Activated CD4-positive, alpha-beta T cell treated with anti-CD3 and anti-CD28 coated beads for 36 hours (primary cell): ENCODE data around the gene S100A5. TPM values are rescaled to one million over a fixed set of nuclear protein-coding genes. Genes with fewer than 3 reads are reported as not detected.
"Not testable (repeated sequence)": the region's sequence is repeated elsewhere in the genome, so short reads cannot be mapped to it uniquely, and the experiment has no call there.

Source experiments
- ATAC-seq: fragments of 200-7000 bp; cut with Tn5 transposase; one replicate; pipeline ENCODE4 v1.10.0; 2021; ENCODE audit warnings: mild to moderate bottlenecking, moderate library complexity
- CTCF ChIA-PET: fragments of 350-600 bp; sonication (Branson Sonifier 250); formaldehyde crosslinking; loops from one replicate; lab custom pipeline; 2021; ENCODE audit warnings: antibody characterized with exemption; lab: Charles Lee
- POLR2A ChIA-PET: fragments of 350-600 bp; sonication (Branson Sonifier 250); formaldehyde crosslinking; loops from one replicate; lab custom pipeline; 2021; ENCODE audit warnings: antibody characterized with exemption, inconsistent platforms; lab: Charles Lee
- DNase-seq: peaks from one replicate; pipeline ENCODE4 v3.0.0-alpha.2; 2020
- H3K27ac Mint-ChIP-seq: one replicate; pipeline ENCODE4 v1.8.0; 2021; ENCODE audit warnings: mixed read lengths
- H3K27me3 Mint-ChIP-seq: one replicate; pipeline ENCODE4 v1.8.0; 2021; ENCODE audit warnings: mixed read lengths
- H3K36me3 Mint-ChIP-seq: one replicate; pipeline ENCODE4 v1.8.0; 2021; ENCODE audit warnings: low read depth, mixed read lengths
- H3K4me1 Mint-ChIP-seq: one replicate; pipeline ENCODE4 v1.8.0; 2021; ENCODE audit warnings: mixed read lengths
- H3K4me3 Mint-ChIP-seq: one replicate; pipeline ENCODE4 v1.8.0; 2021; ENCODE audit warnings: mild to moderate bottlenecking, moderate library complexity, mixed read lengths
- H3K9me3 Mint-ChIP-seq: one replicate; pipeline ENCODE4 v1.8.0; 2021; ENCODE audit warnings: low read depth, mixed read lengths
- intact Hi-C, 2 experiments: fragments of 100-400 bp; cut with DNase I in 1 of 2; cut with micrococcal nuclease in 1 of 2; formaldehyde crosslinking; loops; one replicate each; pipeline versions ENCODE4 v1.14.2 to v1.15.1; 2022 to 2024; cut with DNase I, micrococcal nuclease
- total RNA-seq, 2 experiments: library from RNA; stranded (reverse); gene quantifications; one replicate each; pipeline ENCODE4 v1.2.3, GENCODE V29; 2021

Gene S100A5, protein sequence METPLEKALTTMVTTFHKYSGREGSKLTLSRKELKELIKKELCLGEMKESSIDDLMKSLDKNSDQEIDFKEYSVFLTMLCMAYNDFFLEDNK
- 1 to 10 TPM; 2.4 to 3.4 TPM for total RNA-seq

DNA sequence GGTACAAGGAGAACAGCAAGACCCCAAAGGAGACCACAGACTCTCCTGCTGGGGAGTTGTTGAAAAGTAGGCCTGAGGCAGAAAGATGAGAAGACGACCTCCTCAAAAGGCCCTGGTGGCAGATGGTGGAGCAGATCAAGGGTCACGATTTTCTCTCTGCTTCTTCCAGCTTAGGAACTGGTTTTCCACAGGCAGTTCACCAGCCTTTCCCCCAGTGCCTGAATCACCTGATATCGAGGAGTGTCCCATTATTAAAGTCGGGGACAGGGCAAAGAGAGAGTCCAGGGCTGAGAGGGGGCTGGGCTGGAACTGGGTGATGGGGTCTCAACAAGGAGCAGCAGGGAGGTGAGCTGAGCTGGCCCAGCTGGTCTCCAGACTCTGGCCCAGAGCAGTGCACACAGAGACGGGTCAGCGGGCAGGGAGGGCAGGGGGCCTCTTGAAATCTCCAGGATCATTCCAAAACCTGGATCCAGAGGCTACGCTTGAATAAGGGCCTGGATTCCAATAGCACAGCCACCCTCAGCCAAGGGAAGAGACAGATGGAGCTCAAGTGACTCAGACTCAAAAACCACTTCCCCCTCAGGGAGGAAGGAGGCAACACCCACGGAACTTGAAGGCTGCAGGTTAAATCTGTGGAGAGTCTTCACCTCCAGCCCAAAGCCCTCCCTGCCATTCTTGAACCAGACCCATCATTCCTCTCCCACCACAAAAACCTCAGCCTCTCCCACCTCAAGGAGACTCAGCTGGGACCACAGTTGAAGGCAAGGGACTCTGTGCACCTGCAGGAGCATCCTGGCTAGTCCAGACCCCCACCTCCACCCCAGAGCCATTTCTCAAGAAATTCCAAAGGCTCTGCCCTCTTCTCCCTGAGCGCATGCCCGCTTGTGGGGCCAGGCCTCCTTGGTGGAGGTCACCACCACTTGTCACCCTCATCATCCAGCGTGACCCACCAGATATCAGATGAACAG, at the start of gene S100A5:
Gene S100A5, minus strand, starts transcription at position 541 of the 968 bp plus-strand sequence. CDS start 743 bp downstream, outside the sequence.
- peaks cover 77% of the 10 kb centered on the region for H3K4me1 Mint-ChIP-seq
- CTCF ChIA-PET, result interaction anchor here (0.6 to 3.2 kb wide), 12 partner anchors 9 to 93 kb away, joined by 3 to 12 read pairs (median 4); partner anchors contain the start of gene CHTOP
- peak; percentile 70 for DNase-seq
- no peaks in the 10 kb centered on the region for H3K9me3 Mint-ChIP-seq
- peak within 1 kb of the TSS; percentile 91 for H3K27ac Mint-ChIP-seq
- peak within 1 kb of the TSS; percentile 42 for H3K4me3 Mint-ChIP-seq
- POLR2A ChIA-PET, result interaction anchor here (0.5 to 2.8 kb wide), 6 partner anchors 9 to 97 kb away, joined by 3 to 11 read pairs (median 4); partner anchors contain the start of gene CHTOP
- ATAC-seq, result peak; percentile 14
- intact Hi-C loops, result no loop called here
- peaks cover 24% of the 10 kb centered on the region for H3K36me3 Mint-ChIP-seq
- no peaks in the 10 kb centered on the region for H3K27me3 Mint-ChIP-seq

DNA sequence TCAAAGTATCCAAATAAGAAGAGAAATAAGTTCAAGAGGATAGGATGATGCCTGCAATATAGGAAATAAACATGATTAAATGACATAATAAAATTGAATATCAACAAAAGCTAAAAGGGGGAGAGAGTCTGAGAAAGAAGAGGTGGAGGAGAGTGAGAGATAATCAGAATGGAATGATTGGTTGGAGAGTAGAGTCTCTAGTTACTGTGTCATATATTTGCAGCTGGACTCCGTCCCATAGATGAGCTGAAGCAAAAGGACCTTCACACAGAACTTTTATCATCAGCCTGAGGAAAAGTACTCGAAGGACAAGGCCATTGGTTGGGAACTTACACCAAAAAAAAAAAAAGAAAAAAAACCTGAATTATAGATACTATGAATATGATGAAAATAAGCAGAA, 47.7 kb upstream of the S100A5 start:
- no peak overlapping the region for H3K4me3 Mint-ChIP-seq
- no peak overlapping the region for H3K27ac Mint-ChIP-seq
- intact Hi-C loops, result no loop called here
- no peaks in the 10 kb centered on the region for H3K36me3 Mint-ChIP-seq
- peaks cover 9% of the 10 kb centered on the region for H3K27me3 Mint-ChIP-seq
- CTCF ChIA-PET, result interaction anchor here (0.7 kb wide), 1 partner anchor 106 kb away, joined by 3 read pairs; no protein-coding TSS in a partner anchor
- H3K4me1 Mint-ChIP-seq, result no peaks in the 10 kb centered on the region
- no peaks in the 10 kb centered on the region for H3K9me3 Mint-ChIP-seq
- POLR2A ChIA-PET, result no interaction called here
- no peak for DNase-seq
- ATAC-seq, result no peak

DNA sequence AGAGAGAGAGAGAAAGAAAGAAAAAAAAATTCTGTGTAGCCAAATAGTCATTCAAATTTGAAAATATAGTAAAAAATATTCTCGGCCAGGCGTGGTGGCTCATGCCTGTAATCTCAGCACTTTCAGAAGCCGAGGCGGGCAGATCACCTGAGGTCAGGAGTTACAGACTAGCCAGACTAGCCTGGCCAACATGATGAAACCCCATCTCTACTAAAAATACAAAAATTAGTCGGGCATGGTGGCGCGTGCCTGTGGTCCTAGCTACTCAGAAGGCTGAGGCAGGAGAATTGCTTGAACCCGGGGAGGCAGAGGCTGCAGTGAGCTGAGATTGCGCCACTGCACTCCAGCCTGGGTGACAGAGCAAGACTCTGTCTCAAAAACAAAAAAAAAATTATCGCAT, 47.3 kb upstream of the S100A5 start:
- ATAC-seq, H3K9me3 Mint-ChIP-seq, H3K4me3 Mint-ChIP-seq, POLR2A ChIA-PET, DNase-seq, H3K36me3 Mint-ChIP-seq, H3K4me1 Mint-ChIP-seq, H3K27me3 Mint-ChIP-seq, intact Hi-C loops, H3K27ac Mint-ChIP-seq: not testable (repeated sequence)
- CTCF ChIA-PET, result interaction anchor here (0.7 kb wide), 1 partner anchor 106 kb away, joined by 3 read pairs; no protein-coding TSS in a partner anchor

DNA sequence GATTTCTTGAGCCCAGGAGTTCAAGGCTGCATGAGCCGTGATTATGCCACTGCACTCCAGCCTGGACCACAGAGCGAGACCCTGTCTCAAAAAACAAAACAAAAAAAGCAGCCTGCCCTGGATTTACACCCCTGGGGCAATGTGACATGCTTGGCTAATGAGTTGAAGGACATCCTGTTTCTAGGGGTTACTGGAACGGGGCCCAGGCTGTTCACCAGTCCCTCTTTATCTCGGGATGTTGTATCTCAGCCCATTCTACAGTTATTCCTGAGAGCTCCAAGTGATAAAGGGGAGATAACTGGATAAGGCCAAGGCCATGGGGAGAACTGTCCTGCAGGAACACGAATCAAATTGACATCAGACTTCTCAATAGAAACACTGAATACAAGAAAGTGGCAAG, 46.6 kb upstream of the S100A5 start:
- ATAC-seq, result no peak
- DNase-seq, result no peak
- ChIA-PET CTCF (interaction anchor here (0.7 to 1.6 kb wide), 3 partner anchors 20 to 53 kb away, joined by 3 to 4 read pairs (median 3); no protein-coding TSS in a partner anchor), POLR2A (no interaction called here)
- intact Hi-C loops, result no loop called here
- Mint-ChIP-seq H3K4me1 (no peaks in the 10 kb centered on the region), H3K27ac (no peak overlapping the region), H3K27me3 (peaks cover 9% of the 10 kb centered on the region), H3K36me3 (no peaks in the 10 kb centered on the region), H3K4me3 (no peak overlapping the region), H3K9me3 (no peaks in the 10 kb centered on the region)

DNA sequence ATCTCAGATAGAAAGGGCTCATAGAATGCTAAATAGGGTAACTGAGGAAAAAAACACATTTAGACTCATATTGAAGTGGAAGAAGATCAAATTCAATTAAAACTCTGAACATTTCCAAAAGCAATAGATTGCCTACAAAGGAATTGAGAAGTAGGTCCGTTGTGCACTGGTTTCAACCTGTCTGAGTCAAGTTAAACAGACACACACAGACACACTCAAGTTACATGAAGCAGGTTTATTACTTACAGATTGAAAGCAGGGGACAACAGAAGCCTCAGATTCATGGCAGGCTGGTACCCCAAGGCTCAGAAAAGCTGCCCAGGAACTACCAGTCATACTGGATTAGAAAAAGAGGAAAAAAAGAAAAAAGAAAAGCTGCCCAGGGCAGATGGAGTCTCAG, 45.6 kb upstream of the S100A5 start:
- ChIA-PET CTCF (interaction anchor here (1.1 to 1.6 kb wide), 3 partner anchors 16 to 52 kb away, joined by 3 to 4 read pairs (median 3); no protein-coding TSS in a partner anchor), POLR2A (no interaction called here)
- Mint-ChIP-seq H3K36me3 (no peaks in the 10 kb centered on the region), H3K4me1 (no peaks in the 10 kb centered on the region), H3K4me3 (no peak overlapping the region), H3K9me3 (no peaks in the 10 kb centered on the region), H3K27me3 (peaks cover 9% of the 10 kb centered on the region), H3K27ac (no peak overlapping the region)
- intact Hi-C loops, result no loop called here
- ATAC-seq, result no peak
- no peak for DNase-seq

DNA sequence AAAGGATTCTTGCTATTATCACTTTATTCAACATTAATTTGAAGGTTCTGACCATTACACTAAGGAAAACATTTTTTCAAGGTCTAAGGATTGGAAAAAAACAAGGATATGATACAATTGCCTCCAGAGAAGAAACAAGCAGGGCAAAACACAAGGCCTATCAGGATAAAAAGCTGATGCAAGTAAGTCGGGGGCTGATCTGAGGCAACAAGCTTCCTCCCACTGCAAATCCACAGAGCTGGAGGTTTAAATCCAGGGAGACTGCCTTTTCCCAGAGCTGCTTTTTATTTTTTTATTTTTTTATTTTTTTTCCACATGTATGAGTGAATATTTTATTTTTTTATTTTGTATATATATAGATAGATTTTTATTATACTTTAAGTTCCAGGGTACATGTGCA, 44.3 kb upstream of the S100A5 start:
- Mint-ChIP-seq H3K27me3 (peaks cover 9% of the 10 kb centered on the region), H3K27ac (no peak overlapping the region), H3K4me1 (no peaks in the 10 kb centered on the region), H3K4me3 (no peak overlapping the region), H3K9me3 (no peaks in the 10 kb centered on the region), H3K36me3 (no peaks in the 10 kb centered on the region)
- ATAC-seq (no peak), DNase-seq (no peak)
- CTCF ChIA-PET, result interaction anchor here (0.8 to 1.5 kb wide), 4 partner anchors 14 to 167 kb away, joined by 3 to 4 read pairs (median 4); no protein-coding TSS in a partner anchor
- POLR2A ChIA-PET, result no interaction called here
- intact Hi-C loops, result no loop called here

DNA sequence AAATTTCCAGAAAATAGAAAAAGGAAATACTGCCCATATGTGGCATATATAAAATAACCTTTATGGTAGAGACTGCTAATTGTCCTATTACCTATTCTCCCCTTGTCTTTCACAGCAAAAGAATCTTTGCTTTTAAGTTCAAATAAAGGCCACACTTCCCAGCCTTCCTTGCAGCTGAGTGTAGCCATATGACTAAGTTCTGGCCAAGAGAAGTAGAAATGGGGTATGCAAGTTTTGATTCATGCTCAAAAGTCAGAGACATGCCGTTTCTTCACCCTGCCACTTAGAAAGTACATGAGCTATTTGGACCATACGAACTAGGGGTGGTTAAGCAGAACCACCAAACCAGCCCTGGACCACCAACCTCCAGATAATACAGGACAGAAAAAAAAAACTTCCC, 43.2 kb upstream of the S100A5 start:
- Mint-ChIP-seq H3K4me1 (no peaks in the 10 kb centered on the region), H3K27ac (no peak overlapping the region), H3K4me3 (no peak overlapping the region), H3K9me3 (no peaks in the 10 kb centered on the region), H3K36me3 (no peaks in the 10 kb centered on the region), H3K27me3 (peaks cover 13% of the 10 kb centered on the region)
- DNase-seq (no peak), ATAC-seq (no peak)
- POLR2A ChIA-PET, result no interaction called here
- CTCF ChIA-PET, result interaction anchor here (1.2 to 1.5 kb wide), 2 partner anchors 52 to 168 kb away, joined by 4 read pairs; no protein-coding TSS in a partner anchor
- intact Hi-C loops, result no loop called here

DNA sequence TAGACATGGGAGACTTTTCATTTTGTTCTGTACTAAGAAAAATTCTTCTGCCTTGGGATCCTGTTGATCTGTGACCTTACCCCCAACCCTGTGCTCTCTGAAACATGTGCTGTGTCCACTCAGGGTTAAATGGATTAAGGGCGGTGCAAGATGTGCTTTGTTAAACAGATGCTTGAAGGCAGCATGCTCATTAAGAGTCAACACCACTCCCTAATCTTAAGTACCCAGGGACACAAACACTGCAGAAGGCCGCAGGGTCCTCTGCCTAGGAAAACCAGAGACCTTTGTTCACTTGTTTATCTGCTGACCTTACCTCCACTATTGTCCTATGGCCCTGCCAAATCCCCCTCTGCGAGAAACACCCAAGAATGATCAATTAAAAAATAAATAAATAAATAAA, 42.8 kb upstream of the S100A5 start:
- CTCF ChIA-PET, H3K36me3 Mint-ChIP-seq: not testable (repeated sequence)

DNA sequence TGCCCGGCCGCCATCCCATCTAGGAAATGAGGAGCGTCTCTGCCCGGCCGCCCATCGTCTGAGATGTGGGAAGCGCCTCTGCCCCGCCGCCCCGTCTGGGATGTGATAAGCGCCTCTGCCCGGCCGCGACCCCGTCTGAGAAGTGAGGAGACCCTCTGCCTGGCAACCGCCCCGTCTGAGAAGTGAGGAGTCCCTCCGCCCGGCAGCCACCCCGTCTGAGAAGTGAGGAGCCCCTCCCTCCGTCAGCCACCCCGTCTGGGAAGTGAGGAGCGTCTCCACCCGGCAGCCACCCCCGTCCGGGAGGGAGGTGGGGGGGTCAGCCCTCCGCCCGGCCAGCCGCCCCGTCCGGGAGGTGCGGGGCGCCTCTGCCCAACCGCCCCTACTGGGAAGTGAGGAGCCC, 42.1 kb upstream of the S100A5 start:
- ATAC-seq, DNase-seq, intact Hi-C loops, H3K36me3 Mint-ChIP-seq, H3K4me3 Mint-ChIP-seq, POLR2A ChIA-PET, H3K4me1 Mint-ChIP-seq, H3K9me3 Mint-ChIP-seq, H3K27ac Mint-ChIP-seq: not testable (repeated sequence)
- CTCF ChIA-PET, result interaction anchor here (1.0 kb wide), 1 partner anchor 89 kb away, joined by 3 read pairs; no protein-coding TSS in a partner anchor
- H3K27me3 Mint-ChIP-seq, result peaks cover 25% of the 10 kb centered on the region

More for the DNA sequence above, 42.8 kb upstream of the S100A5 start:
- DNase-seq, intact Hi-C loops, H3K9me3 Mint-ChIP-seq, H3K4me3 Mint-ChIP-seq, H3K27ac Mint-ChIP-seq, H3K4me1 Mint-ChIP-seq, POLR2A ChIA-PET, ATAC-seq: not testable (repeated sequence)
- H3K27me3 Mint-ChIP-seq, result peaks cover 18% of the 10 kb centered on the region

DNA sequence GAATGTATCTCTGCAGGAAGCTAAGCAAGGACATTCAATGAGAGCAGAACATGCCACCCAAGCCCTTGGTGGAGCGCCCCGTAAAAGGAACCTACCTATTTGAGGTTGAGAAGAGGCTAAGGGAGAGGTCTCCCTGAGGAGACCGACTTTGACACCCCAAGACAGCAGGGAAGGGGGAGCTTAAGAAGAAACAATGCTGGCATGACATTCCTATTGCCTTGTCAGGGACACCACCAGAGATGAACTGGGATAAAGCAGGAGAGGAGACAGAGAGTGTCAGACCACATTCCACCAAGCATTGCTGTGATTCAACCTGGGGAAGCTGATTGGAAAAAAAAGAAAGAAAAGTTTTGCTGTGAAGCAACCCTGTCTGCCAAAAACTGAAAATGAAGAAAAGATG, 38.2 kb upstream of the S100A5 start:
- intact Hi-C loops, result loop anchor here in 1 of 2 experiments (10.0 kb wide), 1 partner anchor 386 kb away; the partner anchor contains the start of genes CREB3L4 and SLC39A1
- POLR2A ChIA-PET, result no interaction called here
- Mint-ChIP-seq H3K9me3 (no peaks in the 10 kb centered on the region), H3K36me3 (no peaks in the 10 kb centered on the region), H3K4me1 (no peaks in the 10 kb centered on the region), H3K27ac (no peak overlapping the region), H3K27me3 (peaks cover 20% of the 10 kb centered on the region), H3K4me3 (no peak overlapping the region)
- no peak for DNase-seq
- CTCF ChIA-PET, result interaction anchor here (2.2 kb wide), 1 partner anchor 39 kb away, joined by 8 read pairs; no protein-coding TSS in a partner anchor
- no peak for ATAC-seq

DNA sequence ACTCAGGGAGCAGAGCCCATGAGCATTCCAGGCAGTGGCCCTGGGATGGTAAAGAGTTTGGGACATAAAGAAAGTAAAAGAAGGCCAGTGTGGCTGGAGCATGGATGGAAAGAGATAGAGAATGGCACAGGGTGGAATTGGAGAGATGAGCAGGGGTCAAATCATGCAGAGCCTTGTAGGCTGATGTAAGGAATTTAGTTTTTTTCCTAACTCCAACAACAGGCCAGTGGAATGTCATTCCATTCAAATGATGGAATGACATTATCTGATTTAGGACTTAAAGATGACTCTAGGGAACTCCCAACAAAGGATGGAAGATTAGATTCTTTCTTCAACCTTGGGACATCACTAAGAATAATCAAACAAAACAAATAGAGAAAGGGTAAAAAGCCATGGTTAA, 37.8 kb upstream of the S100A5 start:
- no peak overlapping the region for H3K4me3 Mint-ChIP-seq

More for the DNA sequence above, 37.8 kb upstream of the S100A5 start:
- no peak overlapping the region for H3K27ac Mint-ChIP-seq
- ChIA-PET POLR2A (no interaction called here), CTCF (interaction anchor here (1.2 to 2.2 kb wide), 3 partner anchors 36 to 45 kb away, joined by 4 to 8 read pairs (median 4); no protein-coding TSS in a partner anchor)
- H3K36me3 Mint-ChIP-seq, result no peaks in the 10 kb centered on the region
- no peaks in the 10 kb centered on the region for H3K9me3 Mint-ChIP-seq
- H3K27me3 Mint-ChIP-seq, result peaks cover 20% of the 10 kb centered on the region
- intact Hi-C loops, result loop anchor here in 1 of 2 experiments (10.0 kb wide), 1 partner anchor 386 kb away; the partner anchor contains the start of genes CREB3L4 and SLC39A1
- peaks cover under 1% of the 10 kb centered on the region for H3K4me1 Mint-ChIP-seq
- DNase-seq (no peak), ATAC-seq (no peak)
